Right cardiac atrium (tissue), 5 donors: Measurements from ENCODE around the gene PPM1N. TPM values are rescaled to one million over a fixed set of nuclear protein-coding genes. Genes with fewer than 3 reads are reported as not detected.
"Not testable (repeated sequence)": the region's sequence is repeated elsewhere in the genome, so short reads cannot be mapped to it uniquely, and the experiment has no call there.

Experiments
- ATAC-seq, 2 donors: fragments of 200-7000 bp; cut with Tn5 transposase; one replicate each; pipeline versions ENCODE4 v1.8.0 to v1.9.1; 2020; ENCODE audit warnings: moderate library complexity in 2 of 2, mild to moderate bottlenecking in 1 of 2
- DNase-seq, 3 donors: peaks; one replicate each; pipeline ENCODE4 v3.0.0-alpha.2; 2020
- H3K27ac ChIP-seq: one replicate; pipeline ENCODE4 v1.5.1; 2013; ENCODE audit warnings: mild to moderate bottlenecking, low read length, control low read depth, moderate library complexity
- H3K27me3 ChIP-seq: one replicate; pipeline ENCODE4 v1.6.1; 2013; ENCODE audit not compliant: control insufficient read depth, insufficient read depth
- H3K4me1 ChIP-seq: one replicate; pipeline ENCODE4 v1.6.1; 2013; ENCODE audit warnings: low read length; ENCODE audit not compliant: control insufficient read depth, insufficient read depth
- H3K4me3 ChIP-seq: one replicate; pipeline ENCODE4 v1.5.1; 2013; ENCODE audit warnings: low read length, control low read depth
- H3K9me3 ChIP-seq: one replicate; pipeline ENCODE4 v1.6.1; 2013; ENCODE audit warnings: low read length; ENCODE audit not compliant: control insufficient read depth
- WGBS: extraction: QIAGEN DNeasy Blood & Tissue Kit; methylation state at CpG from one replicate; pipeline ENCODE4 v1.1.7; 2013; 5-methylcytosine and 5-hydroxymethylcytosine counted together
- intact Hi-C, 4 donors: fragments of 100-400 bp; cut with DNase I; formaldehyde crosslinking; loops; one replicate each; pipeline versions ENCODE4 v1.11.0 to v1.14.0; 2022 to 2023
- polyA plus RNA-seq: library from polyadenylated mRNA; stranded (reverse); fragments of 200-250 nt; gene quantifications from one replicate; pipeline ENCODE4 v1.2.3, GENCODE V29; 2013
- total RNA-seq, 4 donors: library from RNA; stranded (reverse); fragmentation: NEBNext Ultra II Directional; extraction: Animal tissue kit (Norgen Biotek cat#: 25700); gene quantifications; one replicate each; pipeline ENCODE4 v1.2.1, GENCODE V29; 2021
- donor health status: healthy with polysubstance abuse.
- donor health status: DM: no; HTN: yes; CAD: no.
- donor health status: DM: no; HTN: no; CAD: no.
- donor health status: DM: no; HTN: yes; CAD: no; lungs with severe emphysema.
- donor health status: DM: yes; HTN: yes; CAD: no.

The PPM1N gene
- total and polyA plus RNA-seq, 5 donors: 0.24 to 0.96 (median 0.91) TPM; not detected in 2

DNA sequence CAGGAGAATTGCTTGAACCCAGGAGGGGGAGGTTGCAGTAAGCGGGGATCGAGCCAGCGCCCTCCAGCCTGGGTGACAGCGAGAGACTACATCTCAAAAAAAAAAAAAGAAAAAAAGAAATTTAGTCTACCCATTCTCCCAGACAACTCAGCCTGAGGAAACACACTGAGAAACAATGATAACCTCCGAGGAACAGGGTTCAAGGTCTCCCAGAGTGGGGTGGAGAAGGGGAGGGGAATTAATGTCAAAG is 7.7 kb downstream of the PPM1N start:
- DNase-seq (peak in 2 of 3 donors; percentile 30 to 34), ATAC-seq (no peak)
- Histone ChIP-seq H3K27ac (peak overlapping the region; percentile 86), H3K4me1 (peaks cover 3% of the 10 kb centered on the region), H3K27me3 (no peaks in the 10 kb centered on the region), H3K4me3 (no peak overlapping the region), H3K9me3 (no peaks in the 10 kb centered on the region)
- intact Hi-C loops: no loop called here
- WGBS: 57% methylated on average over 5 of the region's 5 CpGs

- intact Hi-C loops: no loop called here
- peak overlapping the region; percentile 98 for H3K4me3 ChIP-seq
- peak overlapping the region; percentile 97 for H3K27ac ChIP-seq
- no peaks in the 10 kb centered on the region for H3K9me3 ChIP-seq
- DNase-seq (peak; percentile 95 to 97 (median 97)), ATAC-seq (peak; percentile 84 to 89)
- under 1% methylated on average over 47 of the region's 47 CpGs for WGBS
- H3K27me3 ChIP-seq: no peaks in the 10 kb centered on the region
- H3K4me1 ChIP-seq: peaks cover 3% of the 10 kb centered on the region
These were observed 8.2 kb downstream of the PPM1N start for GRCh38 chr19:45506246-45506988.

DNA sequence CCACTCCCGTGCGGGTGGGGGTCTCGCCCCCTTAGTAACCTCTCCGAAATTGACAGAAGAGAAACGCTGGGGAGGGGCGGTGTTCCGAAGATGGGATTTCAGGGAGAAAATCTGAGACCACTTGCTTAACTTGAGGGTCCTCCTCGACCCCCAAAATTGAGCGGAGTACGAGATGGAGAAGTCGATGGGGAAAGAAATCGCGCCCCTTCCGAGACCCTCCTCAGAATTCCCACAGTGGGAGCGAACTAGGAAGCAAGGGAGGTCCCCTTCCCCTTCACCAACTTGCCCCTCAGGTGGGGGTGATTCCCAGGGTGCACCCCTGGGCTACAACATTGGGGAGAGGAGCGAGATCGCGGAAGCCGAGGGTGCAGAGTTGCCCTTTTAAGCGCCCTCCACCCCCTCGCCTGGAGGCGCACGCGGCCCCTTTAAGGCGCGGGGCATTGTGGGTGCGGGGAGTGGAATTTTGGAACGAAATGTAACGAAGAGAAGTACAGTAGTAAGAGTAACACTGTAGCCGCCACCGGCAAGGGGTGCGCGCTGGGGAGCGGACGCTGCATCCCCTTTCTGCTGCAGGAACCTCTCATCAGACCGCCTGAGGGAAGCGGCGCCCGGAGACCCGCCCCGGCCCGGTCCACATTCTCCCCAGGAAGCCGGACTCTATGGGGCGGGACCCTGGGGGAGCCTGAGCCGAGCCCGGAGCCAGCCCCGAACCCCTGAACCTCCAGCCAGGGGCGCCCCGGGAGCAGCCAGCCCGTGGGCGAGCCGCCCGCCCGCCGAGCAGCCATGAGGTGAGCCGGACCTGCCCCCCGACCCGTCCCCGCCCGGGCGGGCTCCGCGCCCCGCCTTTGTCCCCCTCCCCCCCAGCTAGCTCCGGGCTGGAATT is 9.0 kb downstream of the PPM1N start, which contains the start of gene VASP:
Gene VASP, plus strand, starts transcription at position 491 of the 883 bp plus-strand sequence. Its CDS starts 293 bp downstream, at position 784.
- Histone ChIP-seq H3K4me3 (peak within 1 kb of the TSS; percentile 98), H3K27ac (peak within 1 kb of the TSS; percentile 97), H3K27me3 (no peaks in the 10 kb centered on the region), H3K4me1 (peaks cover 5% of the 10 kb centered on the region), H3K9me3 (no peaks in the 10 kb centered on the region)
- intact Hi-C loops: no loop called here
- peak; percentile 85 to 93 (median 92) for DNase-seq
- under 1% methylated on average over 65 of the region's 65 CpGs for WGBS
- peak; percentile 82 to 84 for ATAC-seq

GRCh38 chr19:45507872-45508416 is 9.7 kb downstream of the PPM1N start:
- WGBS: under 1% methylated on average over 22 of the region's 22 CpGs

DNA sequence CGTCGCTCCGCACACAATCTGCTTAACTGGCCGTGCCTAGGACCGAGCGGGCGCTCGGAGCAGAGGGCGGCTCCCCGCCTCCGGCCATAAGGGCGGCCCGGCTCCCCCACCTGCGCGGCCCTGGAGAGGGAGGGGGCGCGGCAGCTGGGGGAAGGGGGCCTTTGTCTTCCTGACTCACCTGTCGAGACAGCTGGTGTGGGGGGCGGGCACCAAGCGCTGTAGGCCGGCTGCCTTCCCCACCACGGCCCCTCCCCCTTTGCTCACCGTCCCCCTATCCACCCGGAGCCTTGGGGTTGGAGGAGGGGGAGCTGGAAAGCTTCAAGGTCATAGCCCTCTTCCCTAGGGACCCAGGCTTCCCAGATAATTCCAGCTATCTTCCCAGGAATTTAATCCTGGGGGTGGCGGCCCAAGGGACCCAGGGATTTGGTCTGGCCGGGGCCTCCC is 10.2 kb downstream of the PPM1N start:
- Histone ChIP-seq H3K4me1 (peaks cover 5% of the 10 kb centered on the region), H3K4me3 (peak overlapping the region; percentile 98), H3K27ac (peak overlapping the region; percentile 97), H3K9me3 (no peaks in the 10 kb centered on the region), H3K27me3 (no peaks in the 10 kb centered on the region)
- DNase-seq (peak; percentile 58 to 80 (median 78)), ATAC-seq (peak; percentile 7 to 24)
- WGBS: under 1% methylated on average over 26 of the region's 26 CpGs
- intact Hi-C loops: no loop called here

More at GRCh38 chr19:45507872-45508416, 9.7 kb downstream of the PPM1N start:
- Histone ChIP-seq H3K9me3 (no peaks in the 10 kb centered on the region), H3K4me1 (peaks cover 5% of the 10 kb centered on the region), H3K27ac (peak overlapping the region; percentile 97), H3K4me3 (peak overlapping the region; percentile 98), H3K27me3 (no peaks in the 10 kb centered on the region)
- intact Hi-C loops: no loop called here
- ATAC-seq: no peak
- peak; percentile 51 to 78 (median 68) for DNase-seq

GRCh38 chr19:45508861-45509691 is 10.8 kb downstream of the PPM1N start:
- H3K27ac ChIP-seq: peak overlapping the region; percentile 97
- peak; percentile 53 to 74 for ATAC-seq
- 1% methylated on average over 28 of the region's 28 CpGs for WGBS
- intact Hi-C loops: no loop called here
- H3K9me3 ChIP-seq: no peaks in the 10 kb centered on the region
- DNase-seq: peak; percentile 83 to 92 (median 91)
- no peaks in the 10 kb centered on the region for H3K27me3 ChIP-seq
- peak overlapping the region; percentile 98 for H3K4me3 ChIP-seq
- peaks cover 11% of the 10 kb centered on the region for H3K4me1 ChIP-seq

DNA sequence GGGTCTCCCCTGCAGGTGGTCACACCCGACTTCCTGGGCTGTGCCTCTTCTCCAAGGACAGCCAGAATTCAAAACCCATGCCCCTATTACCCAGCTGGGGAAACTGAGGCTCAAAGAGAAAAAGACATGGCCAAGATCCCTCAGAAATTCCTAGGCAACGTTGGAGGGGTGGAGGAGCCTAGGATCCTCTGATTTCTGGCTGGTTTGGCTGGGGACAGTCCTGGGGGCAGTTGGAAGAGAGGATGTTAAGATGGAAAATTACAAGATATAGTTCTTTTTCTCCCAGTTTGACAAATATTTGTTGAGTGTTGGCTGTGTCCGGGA is 11.4 kb downstream of the PPM1N start:
- H3K27me3 ChIP-seq: no peaks in the 10 kb centered on the region
- intact Hi-C loops: no loop called here
- peak overlapping the region; percentile 50 for H3K27ac ChIP-seq
- peak overlapping the region; percentile 98 for H3K4me3 ChIP-seq
- ATAC-seq: no peak
- no peaks in the 10 kb centered on the region for H3K9me3 ChIP-seq
- no peak for DNase-seq
- 15% methylated on average over 3 of the region's 3 CpGs for WGBS
- peaks cover 11% of the 10 kb centered on the region for H3K4me1 ChIP-seq

DNA sequence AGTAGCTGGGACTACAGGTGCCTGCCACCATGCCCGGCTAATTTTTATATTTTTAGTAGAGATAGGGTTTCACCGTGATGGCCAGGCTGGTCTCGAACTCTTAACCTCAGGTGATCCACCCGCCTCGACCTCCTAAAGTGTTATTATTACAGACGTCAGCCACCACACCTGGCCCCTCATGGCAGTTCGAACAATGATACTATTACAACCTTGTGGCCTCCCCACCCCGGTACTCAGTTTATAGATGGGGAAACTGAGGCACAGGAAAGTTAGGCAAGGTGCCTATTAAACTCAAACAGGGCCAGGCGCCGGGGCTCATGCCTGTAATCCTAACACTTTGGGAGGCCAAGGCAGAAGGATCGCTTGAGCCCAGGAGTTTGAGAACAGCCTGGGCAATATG is 12.1 kb downstream of the PPM1N start:
- intact Hi-C loops, H3K9me3 ChIP-seq, DNase-seq, ATAC-seq, H3K4me3 ChIP-seq, H3K27me3 ChIP-seq, H3K27ac ChIP-seq: not testable (repeated sequence)
- peaks cover 11% of the 10 kb centered on the region for H3K4me1 ChIP-seq
- WGBS: 80% methylated on average over 11 of the region's 11 CpGs

DNA sequence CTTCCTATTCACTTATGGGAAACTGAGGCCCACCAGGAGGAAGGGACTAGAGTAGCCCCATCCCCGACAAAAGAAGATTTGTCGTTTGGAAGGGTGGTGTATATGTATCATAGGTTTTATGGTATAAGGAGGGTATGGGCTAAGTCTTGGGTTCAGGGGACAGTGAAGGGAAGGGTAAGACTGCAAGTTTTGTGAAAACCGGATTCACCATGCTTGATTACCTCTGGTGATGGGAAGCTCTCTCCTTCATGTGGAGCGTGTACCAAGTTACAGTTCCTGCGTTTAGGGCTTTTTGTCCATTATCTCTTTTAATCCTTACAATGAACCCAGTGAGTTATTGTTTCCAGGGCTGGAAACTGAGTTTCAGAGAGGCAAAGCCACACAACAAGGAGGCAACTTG is 12.8 kb downstream of the PPM1N start:
- no peaks in the 10 kb centered on the region for H3K27me3 ChIP-seq
- WGBS: 90% methylated on average over 5 of the region's 5 CpGs
- intact Hi-C loops: no loop called here
- H3K4me1 ChIP-seq: peaks cover 11% of the 10 kb centered on the region
- ATAC-seq (no peak), DNase-seq (no peak)
- H3K9me3 ChIP-seq: no peaks in the 10 kb centered on the region
- H3K4me3 ChIP-seq: no peak overlapping the region
- no peak overlapping the region for H3K27ac ChIP-seq

- Histone ChIP-seq H3K9me3 (no peaks in the 10 kb centered on the region), H3K4me1 (peaks cover 11% of the 10 kb centered on the region), H3K4me3 (no peak overlapping the region), H3K27ac (no peak overlapping the region), H3K27me3 (no peaks in the 10 kb centered on the region)
- intact Hi-C loops: no loop called here
- DNase-seq (no peak), ATAC-seq (no peak)
- 84% methylated on average over 6 of the region's 6 CpGs for WGBS
These were observed 14.7 kb downstream of the PPM1N start for GRCh38 chr19:45512881-45513483.
